ENCODE data around the gene CELF2.

The CELF2 gene

DNA sequence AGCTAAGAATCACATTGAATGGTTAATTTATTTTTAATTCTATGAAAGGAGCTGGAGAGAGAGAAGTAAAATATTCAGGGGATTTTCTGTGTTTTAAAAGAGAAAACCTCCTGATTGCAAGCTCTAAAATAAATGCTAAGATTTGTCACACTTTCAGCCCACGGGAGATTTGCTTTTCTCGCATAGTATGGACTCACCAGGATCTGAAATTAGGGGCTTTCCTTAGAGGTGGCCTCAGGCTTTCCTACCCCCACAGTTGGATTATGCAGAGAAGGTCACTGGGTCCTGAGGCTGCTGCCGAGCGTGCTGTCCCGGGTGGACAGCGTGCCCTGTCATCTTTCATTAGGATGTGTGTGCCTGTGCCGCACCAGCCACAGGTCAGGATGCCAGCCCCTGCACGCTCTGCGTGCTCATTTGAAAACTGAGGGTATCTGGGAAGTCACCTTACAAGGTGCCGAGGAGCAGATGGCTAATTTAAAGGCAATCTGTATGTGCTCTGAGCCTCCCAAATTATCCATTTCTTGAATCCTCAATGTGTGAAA, 258.8 kb downstream of the CELF2 start:
- Histone ChIP-seq H4K20me1 (ENCODE audit: insufficient read depth, low read length) (no peaks in the 10 kb centered on the region), H3K4me2 (ENCODE audit: insufficient read depth, low read length) (no peak overlapping the region), H3K27ac (ENCODE audit: low read length) (no peak overlapping the region), H3K27me3 (ENCODE audit: insufficient read depth, low read length, poor library complexity) (no peaks in the 10 kb centered on the region), H2AFZ (ENCODE audit: low read depth, low read length) (no peak overlapping the region), H3K79me2 (ENCODE audit: insufficient read depth, low read length) (no peaks in the 10 kb centered on the region), H3K4me3 (ENCODE audit: low read depth in 1 of 2, low read length in 2 of 2) (no peak overlapping the region), H3K36me3 (ENCODE audit: insufficient read depth, low read length) (peaks cover 74% of the 10 kb centered on the region), H3K9ac (ENCODE audit: low read depth, low read length) (no peak overlapping the region), H3K9me3 (ENCODE audit: insufficient read depth, low read length, severe bottlenecking) (no peaks in the 10 kb centered on the region), H3K4me1 (ENCODE audit: insufficient read depth, low read length) (no peaks in the 10 kb centered on the region)
- TF ChIP-seq, protein P1, sequence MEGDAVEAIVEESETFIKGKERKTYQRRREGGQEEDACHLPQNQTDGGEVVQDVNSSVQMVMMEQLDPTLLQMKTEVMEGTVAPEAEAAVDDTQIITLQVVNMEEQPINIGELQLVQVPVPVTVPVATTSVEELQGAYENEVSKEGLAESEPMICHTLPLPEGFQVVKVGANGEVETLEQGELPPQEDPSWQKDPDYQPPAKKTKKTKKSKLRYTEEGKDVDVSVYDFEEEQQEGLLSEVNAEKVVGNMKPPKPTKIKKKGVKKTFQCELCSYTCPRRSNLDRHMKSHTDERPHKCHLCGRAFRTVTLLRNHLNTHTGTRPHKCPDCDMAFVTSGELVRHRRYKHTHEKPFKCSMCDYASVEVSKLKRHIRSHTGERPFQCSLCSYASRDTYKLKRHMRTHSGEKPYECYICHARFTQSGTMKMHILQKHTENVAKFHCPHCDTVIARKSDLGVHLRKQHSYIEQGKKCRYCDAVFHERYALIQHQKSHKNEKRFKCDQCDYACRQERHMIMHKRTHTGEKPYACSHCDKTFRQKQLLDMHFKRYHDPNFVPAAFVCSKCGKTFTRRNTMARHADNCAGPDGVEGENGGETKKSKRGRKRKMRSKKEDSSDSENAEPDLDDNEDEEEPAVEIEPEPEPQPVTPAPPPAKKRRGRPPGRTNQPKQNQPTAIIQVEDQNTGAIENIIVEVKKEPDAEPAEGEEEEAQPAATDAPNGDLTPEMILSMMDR (IDR thresholded peaks at IDR 0.05; ENCODE audit: borderline replicate concordance, extremely low read depth, low read length, poor library complexity, severe bottlenecking): no peak
- TF ChIP-seq EZH2 (IDR thresholded peaks at IDR 0.05; ENCODE audit: borderline replicate concordance, low read depth, low read length, severe bottlenecking): no peak
- DNase-seq (no peak), ATAC-seq (ENCODE audit: insufficient read depth, low read depth) (no peak)

DNA sequence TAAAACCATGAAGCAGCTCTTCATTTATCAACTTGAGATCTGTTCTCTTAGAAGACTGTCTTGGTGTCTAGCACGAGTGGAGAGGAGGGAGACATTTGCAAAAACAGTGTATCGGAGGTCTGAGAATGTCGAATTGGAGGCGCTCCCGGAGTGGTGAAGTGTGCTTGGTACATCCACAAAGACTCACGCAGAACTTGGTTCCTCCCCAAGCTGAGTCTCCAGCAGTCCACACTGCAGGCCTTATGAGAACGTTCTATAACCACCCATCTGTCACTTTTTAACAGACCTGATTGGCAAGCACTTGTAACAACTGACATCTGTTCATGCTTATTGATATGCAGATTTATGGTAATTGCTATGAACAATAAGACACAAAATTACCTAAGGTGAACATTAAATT, 261.6 kb downstream of the CELF2 start:
- Histone ChIP-seq H3K4me1 (ENCODE audit: insufficient read depth, low read length) (no peaks in the 10 kb centered on the region), H3K4me2 (ENCODE audit: insufficient read depth, low read length) (no peak overlapping the region), H4K20me1 (ENCODE audit: insufficient read depth, low read length) (no peaks in the 10 kb centered on the region), H3K79me2 (ENCODE audit: insufficient read depth, low read length) (no peaks in the 10 kb centered on the region), H3K4me3 (ENCODE audit: low read depth in 1 of 2, low read length in 2 of 2) (no peak overlapping the region), H3K27ac (ENCODE audit: low read length) (no peak overlapping the region), H3K9ac (ENCODE audit: low read depth, low read length) (no peak overlapping the region), H2AFZ (ENCODE audit: low read depth, low read length) (no peak overlapping the region), H3K27me3 (ENCODE audit: insufficient read depth, low read length, poor library complexity) (no peaks in the 10 kb centered on the region), H3K36me3 (ENCODE audit: insufficient read depth, low read length) (peaks cover 74% of the 10 kb centered on the region), H3K9me3 (ENCODE audit: insufficient read depth, low read length, severe bottlenecking) (no peaks in the 10 kb centered on the region)
- TF ChIP-seq EZH2 (IDR thresholded peaks at IDR 0.05; ENCODE audit: borderline replicate concordance, low read depth, low read length, severe bottlenecking): no peak
- TF ChIP-seq, protein P1 (IDR thresholded peaks at IDR 0.05; ENCODE audit: borderline replicate concordance, extremely low read depth, low read length, poor library complexity, severe bottlenecking): no peak
- DNase-seq (no peak), ATAC-seq (ENCODE audit: insufficient read depth, low read depth) (no peak)

DNA sequence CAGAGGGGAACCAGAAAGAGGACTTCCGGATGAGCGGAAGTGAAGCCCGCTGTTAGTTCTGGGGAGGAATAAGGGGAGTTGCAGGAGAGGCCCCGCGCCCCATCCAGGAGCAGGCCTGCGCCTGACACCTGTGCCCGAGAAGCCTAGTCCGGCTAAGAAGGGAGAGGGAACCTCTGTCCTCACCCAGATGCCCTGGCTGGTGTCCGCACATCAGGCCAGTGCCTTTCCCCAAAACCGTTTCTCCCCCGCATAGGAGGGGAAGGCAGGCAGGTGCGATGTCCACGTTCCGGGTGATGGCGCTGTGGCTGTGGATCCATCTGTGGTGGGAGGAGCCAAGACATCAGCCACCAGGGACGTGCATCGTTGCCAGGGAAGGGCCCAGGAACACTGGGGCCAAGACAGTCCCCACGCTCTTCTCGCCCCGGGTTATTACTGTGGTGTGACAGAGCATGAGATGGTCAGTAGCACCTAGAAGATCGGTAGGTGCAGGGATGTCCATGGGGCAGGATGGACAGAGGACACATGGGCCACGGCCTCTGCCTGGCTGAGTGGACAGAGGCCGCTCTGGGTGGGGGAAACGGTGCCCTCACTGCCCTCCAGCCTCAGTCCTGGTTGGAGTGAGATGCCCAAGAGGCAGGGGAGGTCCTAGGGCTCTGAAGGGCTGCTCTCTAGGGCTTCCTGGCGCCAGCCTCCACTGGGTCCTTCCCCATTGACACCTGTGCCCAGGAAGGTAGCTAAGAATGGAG, 262.7 kb downstream of the CELF2 start:
- Histone ChIP-seq H3K79me2 (ENCODE audit: insufficient read depth, low read length) (no peaks in the 10 kb centered on the region), H3K9me3 (ENCODE audit: insufficient read depth, low read length, severe bottlenecking) (no peaks in the 10 kb centered on the region), H3K9ac (ENCODE audit: low read depth, low read length) (no peak overlapping the region), H3K4me2 (ENCODE audit: insufficient read depth, low read length) (no peak overlapping the region), H4K20me1 (ENCODE audit: insufficient read depth, low read length) (no peaks in the 10 kb centered on the region), H3K4me3 (ENCODE audit: low read depth in 1 of 2, low read length in 2 of 2) (no peak overlapping the region), H2AFZ (ENCODE audit: low read depth, low read length) (no peak overlapping the region), H3K27me3 (ENCODE audit: insufficient read depth, low read length, poor library complexity) (no peaks in the 10 kb centered on the region), H3K36me3 (ENCODE audit: insufficient read depth, low read length) (peaks cover 75% of the 10 kb centered on the region), H3K4me1 (ENCODE audit: insufficient read depth, low read length) (no peaks in the 10 kb centered on the region), H3K27ac (ENCODE audit: low read length) (no peak overlapping the region)
- ATAC-seq (ENCODE audit: insufficient read depth, low read depth) (0 out of 3 replicates have a peak, but pooled peaks have one; percentile 20), DNase-seq (no peak)
- no peak for TF ChIP-seq EZH2 (IDR thresholded peaks at IDR 0.05; ENCODE audit: borderline replicate concordance, low read depth, low read length, severe bottlenecking)
- TF ChIP-seq, protein P1 (IDR thresholded peaks at IDR 0.05; ENCODE audit: borderline replicate concordance, extremely low read depth, low read length, poor library complexity, severe bottlenecking): no peak

All from DND-41 (cell line).